PC-3 (cell line): Measurements from ENCODE around the gene C4orf46.

ENCODE experiments used
- CTCF ChIP-seq: fragments of 300-600 bp; sonication (generic); conservative IDR thresholded peaks from 2 replicates; pipeline ENCODE4 v1.5.1; 2017; ENCODE audit warnings: antibody characterized with exemption, low read depth, mild to moderate bottlenecking, low read length
- EZH2 ChIP-seq: fragments of 300-600 bp; sonication (generic); IDR thresholded peaks from one replicate; pipeline ENCODE4 v1.6.1; 2017; ENCODE audit warnings: antibody characterized with exemption, mild to moderate bottlenecking, low read length; ENCODE audit not compliant: unreplicated experiment
- EZH2phosphoT487 ChIP-seq: fragments of 300-600 bp; sonication (generic); IDR thresholded peaks from 2 replicates; pipeline ENCODE4 v1.6.1; 2018; ENCODE audit warnings: mild to moderate bottlenecking, antibody characterized with exemption, low read length, borderline replicate concordance

- no peak for TF ChIP-seq EZH2
- no peak for TF ChIP-seq CTCF
- TF ChIP-seq EZH2phosphoT487 = no peak
These were observed 15.2 kb downstream of the C4orf46 start for GRCh38 chr4:158656439-158656838.
